Gastroesophageal sphincter (tissue), 3 donors: ENCODE data around the gene TPP1.

ENCODE experiments used
- EP300 ChIP-seq: sonication (generic); formaldehyde crosslinking; IDR thresholded peaks from one replicate; pipeline ENCODE4 v1.6.1; 2017; ENCODE audit warnings: antibody characterized with exemption, mild to moderate bottlenecking
- POLR2A ChIP-seq, 2 donors: fragments of 450-650 bp; IDR thresholded peaks; one replicate each; pipeline ENCODE4 v1.6.1; 2017; ENCODE audit warnings: antibody characterized with exemption in 2 of 2, mild to moderate bottlenecking in 2 of 2, moderate library complexity in 1 of 2
- TF ChIP-seq, protein P1 (sequence below), 4 experiments: fragments of 200-600 bp in 2 of 4; fragments of 450-650 bp in 2 of 4; sonication (generic) in 1 of 4; IDR thresholded peaks; one replicate each; pipeline ENCODE4 v1.5.1; 2017 to 2019; ENCODE audit warnings: antibody characterized with exemption in 4 of 4, mild to moderate bottlenecking in 2 of 4, moderate library complexity in 2 of 4

DNA sequence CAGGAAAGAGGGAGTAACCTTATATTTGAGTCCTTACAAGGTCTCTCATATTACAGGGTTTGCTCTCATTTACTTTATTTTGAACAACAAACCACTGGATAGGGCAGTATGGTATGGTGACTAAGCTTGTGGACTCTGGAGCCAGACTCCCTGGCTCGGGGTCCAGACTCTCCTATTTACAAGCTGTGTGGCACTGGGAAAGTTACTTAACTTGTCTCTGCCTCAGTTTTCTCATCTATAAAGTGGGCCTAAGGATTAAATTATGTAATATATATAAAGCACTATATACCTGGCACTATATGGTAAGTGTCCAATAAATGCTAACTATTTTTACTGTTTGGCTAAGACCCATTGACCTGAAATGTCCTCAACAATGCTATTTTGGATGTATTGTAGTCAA lies 38.1 kb upstream of the TPP1 start:
- TF ChIP-seq POLR2A (IDR thresholded peaks at IDR 0.05) (no peak), EP300 (no peak)
- TF ChIP-seq, protein P1, sequence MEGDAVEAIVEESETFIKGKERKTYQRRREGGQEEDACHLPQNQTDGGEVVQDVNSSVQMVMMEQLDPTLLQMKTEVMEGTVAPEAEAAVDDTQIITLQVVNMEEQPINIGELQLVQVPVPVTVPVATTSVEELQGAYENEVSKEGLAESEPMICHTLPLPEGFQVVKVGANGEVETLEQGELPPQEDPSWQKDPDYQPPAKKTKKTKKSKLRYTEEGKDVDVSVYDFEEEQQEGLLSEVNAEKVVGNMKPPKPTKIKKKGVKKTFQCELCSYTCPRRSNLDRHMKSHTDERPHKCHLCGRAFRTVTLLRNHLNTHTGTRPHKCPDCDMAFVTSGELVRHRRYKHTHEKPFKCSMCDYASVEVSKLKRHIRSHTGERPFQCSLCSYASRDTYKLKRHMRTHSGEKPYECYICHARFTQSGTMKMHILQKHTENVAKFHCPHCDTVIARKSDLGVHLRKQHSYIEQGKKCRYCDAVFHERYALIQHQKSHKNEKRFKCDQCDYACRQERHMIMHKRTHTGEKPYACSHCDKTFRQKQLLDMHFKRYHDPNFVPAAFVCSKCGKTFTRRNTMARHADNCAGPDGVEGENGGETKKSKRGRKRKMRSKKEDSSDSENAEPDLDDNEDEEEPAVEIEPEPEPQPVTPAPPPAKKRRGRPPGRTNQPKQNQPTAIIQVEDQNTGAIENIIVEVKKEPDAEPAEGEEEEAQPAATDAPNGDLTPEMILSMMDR (IDR thresholded peaks at IDR 0.05) = no peak
